ENCODE data around the gene PHIP. TPM values are rescaled to one million over a fixed set of nuclear protein-coding genes. Genes with fewer than 3 reads are reported as not detected.

Gene PHIP
- total RNA-seq, 4 donors from 2014 or later: 33.2 to 41.6 (median 33.8) TPM

GRCh38 chr6:79100304-79100703 lies 22.2 kb upstream of the PHIP start:
- TF ChIP-seq CTCF (IDR thresholded peaks at IDR 0.05; ENCODE audit: low read depth): no peak

DNA sequence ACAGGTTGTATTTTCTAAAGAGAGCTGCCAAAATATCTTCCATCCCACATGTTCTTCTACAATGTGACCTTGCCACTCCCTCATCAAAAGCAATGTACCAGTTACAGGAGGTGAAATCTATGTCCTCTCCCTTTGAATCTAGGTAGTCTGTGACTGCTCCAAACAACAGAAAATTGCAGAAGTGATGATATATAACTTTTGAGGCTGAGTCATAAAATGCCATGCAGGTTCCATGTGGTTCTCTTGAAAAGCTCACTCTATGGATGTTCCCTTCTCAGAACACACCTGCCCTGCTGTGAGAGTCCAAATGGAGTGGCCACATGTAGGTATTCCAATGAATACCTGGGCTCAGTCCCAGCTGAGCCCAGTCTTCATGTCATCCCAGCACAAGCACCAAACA lies 16.9 kb upstream of the PHIP start:
- no peak for TF ChIP-seq CTCF (IDR thresholded peaks at IDR 0.05; ENCODE audit: low read depth)

GRCh38 chr6:79089552-79090404 lies 11.7 kb upstream of the PHIP start:
- no peak for TF ChIP-seq CTCF (IDR thresholded peaks at IDR 0.05; ENCODE audit: low read depth)

GRCh38 chr6:79084693-79085092 lies 6.6 kb upstream of the PHIP start:
- TF ChIP-seq CTCF (IDR thresholded peaks at IDR 0.05; ENCODE audit: low read depth): no peak

DNA sequence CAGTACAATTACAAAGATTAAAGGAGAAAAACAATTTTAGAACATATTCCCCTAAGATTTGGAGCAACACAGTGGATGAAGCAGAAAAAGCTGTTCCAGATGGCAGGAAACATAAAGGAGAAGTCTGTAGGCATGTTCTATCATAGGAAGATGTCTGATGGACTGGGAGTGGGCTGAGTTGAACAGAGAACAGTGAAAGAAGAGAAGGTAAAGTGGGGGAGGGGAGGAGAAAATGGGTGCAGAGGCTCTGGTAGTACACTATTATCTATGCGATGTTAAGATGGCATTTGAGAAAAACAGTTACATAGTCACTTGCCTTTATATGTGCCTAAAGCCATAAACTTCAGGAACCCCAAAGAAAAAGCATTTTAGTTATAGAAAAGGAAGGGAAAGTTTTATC lies 4.2 kb upstream of the PHIP start:
- TF ChIP-seq CTCF (IDR thresholded peaks at IDR 0.05; ENCODE audit: low read depth): no peak

DNA sequence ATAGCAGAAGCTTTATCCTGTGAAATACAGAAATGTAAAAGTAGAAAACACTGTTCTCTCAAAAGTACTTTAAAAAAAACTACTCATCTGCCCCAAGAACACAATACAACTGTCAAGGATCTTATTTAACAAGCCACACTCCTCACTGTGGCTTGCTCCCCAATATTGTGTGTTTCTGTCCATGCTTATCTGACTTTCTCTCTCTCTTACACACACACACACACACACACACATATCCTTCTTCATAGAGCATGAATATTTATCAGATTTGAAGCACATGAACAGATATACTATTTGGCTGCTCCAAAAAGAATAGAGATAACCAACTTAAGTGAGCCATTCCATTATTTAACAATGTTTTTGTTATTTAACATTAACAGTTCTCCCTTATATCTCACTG lies 3.6 kb upstream of the PHIP start:
- no peak for TF ChIP-seq CTCF (IDR thresholded peaks at IDR 0.05; ENCODE audit: low read depth)

DNA sequence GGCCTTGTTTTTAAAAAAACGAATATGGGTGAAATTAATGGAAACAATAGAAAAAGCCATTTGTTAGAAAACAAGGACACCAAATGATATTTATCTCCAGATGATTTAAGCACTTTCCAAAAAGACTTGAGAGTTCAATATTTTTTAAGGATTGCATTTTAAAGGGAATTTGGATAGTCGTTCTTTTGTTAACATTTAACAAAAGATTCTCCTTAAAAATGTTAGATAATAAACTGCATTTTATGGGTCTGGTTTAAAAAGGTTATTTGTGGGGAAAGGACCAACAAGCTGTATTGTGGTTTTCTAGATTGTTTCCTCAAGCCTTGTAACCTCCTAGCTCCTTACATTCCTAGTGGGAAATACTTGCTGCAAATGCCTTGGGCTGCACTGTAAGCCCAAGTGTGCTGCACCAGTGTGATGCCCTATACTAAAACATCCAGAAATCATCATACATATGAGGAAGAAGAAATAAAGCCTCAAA lies 1.5 kb upstream of the PHIP start:
- TF ChIP-seq CTCF (IDR thresholded peaks at IDR 0.05; ENCODE audit: low read depth): no peak
